Fibroblast of villous mesenchyme (primary cell): ENCODE results near the gene SLC31A1. TPM values are rescaled to one million over a fixed set of nuclear protein-coding genes. Genes with fewer than 3 reads are reported as not detected.

Source experiments
- DNase-seq: peaks from one replicate; pipeline ENCODE4 v3.0.0-alpha.2; 2010; ENCODE audit warnings: low read depth
- H3K4me3 ChIP-seq: 2 replicates; pipeline ENCODE4 v1.5.1; 2011; ENCODE audit warnings: low read depth, mild to moderate bottlenecking, low read length
- total RNA-seq: library from RNA; depleted of rRNA; stranded (reverse); fragments of >200 nt; gene quantifications from 2 replicates; pipeline ENCODE4 v1.2.3, GENCODE V29; 2012
- TF ChIP-seq, protein P1 (sequence below): IDR thresholded peaks from 2 replicates; pipeline ENCODE4 v1.5.1; 2012; ENCODE audit warnings: low read depth, mild to moderate bottlenecking, low read length; ENCODE audit not compliant: insufficient read depth

SLC31A1 gene
- total RNA-seq, 1 donor = 41.5 TPM

DNA sequence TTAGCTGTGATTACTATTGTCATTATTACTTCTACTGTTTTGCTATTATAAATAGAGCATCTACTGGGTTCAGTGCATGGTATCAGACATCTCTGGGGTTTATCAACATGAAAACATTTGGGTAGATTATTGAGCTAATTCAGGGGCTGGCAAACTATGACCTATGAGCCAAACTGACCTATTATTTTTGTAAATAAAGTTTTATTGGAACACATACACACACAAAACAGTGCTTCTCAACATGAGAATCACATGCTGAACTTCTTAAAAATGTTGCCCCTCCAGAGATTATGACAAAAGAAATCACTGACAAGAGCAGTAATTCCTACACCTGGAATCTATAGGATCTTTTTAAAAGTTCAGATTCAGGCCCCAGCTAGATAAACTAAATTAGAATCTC is 40.2 kb upstream of the SLC31A1 start:
- TF ChIP-seq, protein P1, sequence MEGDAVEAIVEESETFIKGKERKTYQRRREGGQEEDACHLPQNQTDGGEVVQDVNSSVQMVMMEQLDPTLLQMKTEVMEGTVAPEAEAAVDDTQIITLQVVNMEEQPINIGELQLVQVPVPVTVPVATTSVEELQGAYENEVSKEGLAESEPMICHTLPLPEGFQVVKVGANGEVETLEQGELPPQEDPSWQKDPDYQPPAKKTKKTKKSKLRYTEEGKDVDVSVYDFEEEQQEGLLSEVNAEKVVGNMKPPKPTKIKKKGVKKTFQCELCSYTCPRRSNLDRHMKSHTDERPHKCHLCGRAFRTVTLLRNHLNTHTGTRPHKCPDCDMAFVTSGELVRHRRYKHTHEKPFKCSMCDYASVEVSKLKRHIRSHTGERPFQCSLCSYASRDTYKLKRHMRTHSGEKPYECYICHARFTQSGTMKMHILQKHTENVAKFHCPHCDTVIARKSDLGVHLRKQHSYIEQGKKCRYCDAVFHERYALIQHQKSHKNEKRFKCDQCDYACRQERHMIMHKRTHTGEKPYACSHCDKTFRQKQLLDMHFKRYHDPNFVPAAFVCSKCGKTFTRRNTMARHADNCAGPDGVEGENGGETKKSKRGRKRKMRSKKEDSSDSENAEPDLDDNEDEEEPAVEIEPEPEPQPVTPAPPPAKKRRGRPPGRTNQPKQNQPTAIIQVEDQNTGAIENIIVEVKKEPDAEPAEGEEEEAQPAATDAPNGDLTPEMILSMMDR = no peak

DNA sequence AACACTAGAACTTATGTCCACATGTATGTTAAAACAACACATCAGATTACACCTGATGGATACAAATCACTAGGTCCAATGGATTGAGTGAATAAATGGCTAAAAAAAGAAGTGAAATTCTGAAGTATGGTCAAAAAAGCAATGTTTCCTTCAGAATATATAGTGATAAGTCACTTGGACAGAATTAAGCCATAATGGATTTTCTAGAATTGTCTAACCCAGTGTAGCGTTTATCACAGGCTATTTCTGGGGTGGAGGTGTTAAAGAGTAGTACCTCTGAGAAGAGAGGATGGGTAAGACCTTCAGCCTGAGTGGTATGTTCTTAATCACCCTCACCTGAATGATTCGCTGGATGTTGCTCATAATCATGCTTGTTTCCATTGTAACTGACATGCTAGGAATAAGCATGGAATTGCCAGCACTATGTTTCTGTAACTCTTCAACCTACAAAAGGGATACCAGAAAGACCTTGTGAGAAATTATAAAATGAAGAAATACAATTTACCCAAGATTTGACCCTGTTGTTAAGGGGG is 37.3 kb upstream of the SLC31A1 start:
- TF ChIP-seq, protein P1 = no peak
- H3K4me3 ChIP-seq = no peak overlapping the region
- DNase-seq = no peak

More for the DNA sequence above, 40.2 kb upstream of the SLC31A1 start:
- no peak overlapping the region for H3K4me3 ChIP-seq
- DNase-seq = no peak

DNA sequence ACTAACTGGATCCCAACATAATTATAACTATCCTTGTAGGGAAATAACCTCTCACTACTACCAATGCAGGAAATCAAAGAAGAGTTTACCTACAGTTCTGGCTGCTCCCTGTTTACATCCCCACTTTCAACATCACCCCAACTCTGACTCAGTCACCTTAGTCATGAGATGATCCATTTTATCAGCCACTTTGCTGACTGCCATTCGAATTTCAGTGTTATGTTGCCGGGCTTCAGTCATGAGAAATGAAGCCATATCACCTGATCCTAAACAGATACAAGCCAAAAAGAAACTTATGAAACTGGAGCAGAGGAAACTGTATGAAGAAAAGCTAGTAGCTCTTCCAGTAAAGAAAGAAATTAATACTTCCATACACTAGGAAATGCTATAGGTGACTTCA is 36.8 kb upstream of the SLC31A1 start:
- TF ChIP-seq, protein P1 = no peak
- no peak overlapping the region for H3K4me3 ChIP-seq
- peak; percentile 19 for DNase-seq

DNA sequence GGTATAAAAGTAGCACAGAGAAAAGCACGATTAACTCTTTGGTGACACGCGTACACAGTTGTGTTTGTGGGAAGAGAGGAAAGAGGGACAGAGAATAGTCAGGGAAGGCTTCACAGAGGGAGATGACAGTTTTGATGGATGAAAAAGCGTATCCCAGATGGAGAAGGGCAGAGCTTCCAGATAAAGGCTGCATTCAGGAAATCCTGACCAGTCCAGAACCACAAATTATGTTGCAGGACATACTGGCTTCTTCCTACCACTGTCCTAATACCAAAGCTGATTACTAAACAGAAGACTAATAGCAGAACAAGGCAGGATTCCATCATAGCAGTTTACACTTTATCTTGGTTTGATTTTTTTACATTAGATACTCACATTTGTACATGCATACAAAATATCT is 36.1 kb upstream of the SLC31A1 start:
- TF ChIP-seq, protein P1 = no peak
- H3K4me3 ChIP-seq = no peak overlapping the region
- no peak for DNase-seq

DNA sequence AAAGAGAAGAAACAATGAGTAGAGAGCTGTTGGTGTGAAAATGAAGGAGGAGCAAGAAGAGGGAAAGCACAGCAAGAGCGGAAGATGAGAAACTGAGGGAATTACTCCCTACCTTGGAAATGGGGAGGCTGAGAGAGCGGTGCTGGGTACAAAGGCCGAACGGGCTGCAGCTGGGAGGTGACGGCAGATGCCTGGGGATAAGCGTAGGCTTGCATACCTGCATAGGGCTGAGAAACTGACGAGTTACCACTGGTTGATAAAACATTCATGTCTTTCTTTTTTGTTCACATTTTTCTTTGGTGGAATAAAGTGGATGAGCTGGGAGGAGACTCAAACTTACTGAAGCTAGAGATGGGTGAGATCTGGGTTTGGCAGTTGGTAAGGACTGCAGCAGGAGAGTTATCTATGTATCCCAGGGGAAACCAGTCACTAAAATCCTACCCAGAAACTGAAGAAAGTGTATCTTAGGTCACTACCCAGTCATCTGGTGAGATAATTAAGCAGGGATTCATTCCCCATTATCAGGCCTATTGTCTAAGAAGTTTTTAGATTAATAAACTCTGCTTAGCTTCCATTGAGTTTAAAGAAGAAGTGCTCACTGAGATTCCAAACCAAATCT is 35.1 kb upstream of the SLC31A1 start:
- no peak for DNase-seq
- TF ChIP-seq, protein P1 = no peak
- no peak overlapping the region for H3K4me3 ChIP-seq

DNA sequence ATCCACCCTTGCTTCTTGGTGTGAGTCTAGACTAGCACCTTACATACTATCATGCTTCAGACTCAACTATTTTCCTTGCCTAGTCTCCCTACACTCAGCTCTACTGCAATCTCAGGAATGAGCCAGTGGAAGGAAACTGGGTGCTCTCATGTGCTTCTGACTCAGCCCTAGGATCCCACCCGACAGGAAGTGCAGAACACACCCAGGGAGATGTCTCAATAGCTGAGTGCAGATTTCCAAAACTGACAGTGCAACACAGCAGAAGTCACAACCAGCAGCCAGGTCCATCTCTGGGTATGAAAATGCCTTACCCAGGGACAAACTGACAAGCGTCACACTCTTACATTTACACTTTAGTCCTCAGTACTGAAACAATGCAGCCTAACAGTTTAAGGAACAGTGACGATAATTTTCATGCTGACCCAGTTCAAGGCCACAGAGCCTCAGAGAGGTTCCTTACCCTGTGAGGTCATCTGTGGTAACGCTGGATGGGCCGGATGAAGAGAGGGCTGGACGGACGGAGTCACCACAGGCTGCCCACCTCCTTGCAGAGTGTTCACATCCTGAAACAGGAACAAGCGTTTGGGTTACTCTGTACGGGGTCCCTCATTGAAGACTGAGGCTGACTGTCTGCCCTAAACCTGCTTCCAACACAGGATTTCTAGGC is 33.3 kb upstream of the SLC31A1 start:
- peak overlapping the region; percentile 41 for H3K4me3 ChIP-seq
- DNase-seq = peak; percentile 97
- TF ChIP-seq, protein P1 = no peak
